Fibroblast of mammary gland (primary cell): ENCODE results near the gene CLGN.

Experiments used
- DNase-seq: peaks from one replicate; pipeline ENCODE4 v3.0.0-alpha.2; 2010; ENCODE audit warnings: low read depth
- H3K4me3 ChIP-seq: 2 replicates; pipeline ENCODE4 v1.5.1; 2011; ENCODE audit warnings: low read depth, mild to moderate bottlenecking, low read length, moderate library complexity; ENCODE audit not compliant: control insufficient read depth
- TF ChIP-seq, protein P1 (sequence below): conservative IDR thresholded peaks from 2 replicates; pipeline ENCODE4 v1.5.1; 2011; ENCODE audit warnings: low read depth, low read length, inconsistent platforms; ENCODE audit not compliant: control insufficient read depth, insufficient read depth

The CLGN gene

DNA sequence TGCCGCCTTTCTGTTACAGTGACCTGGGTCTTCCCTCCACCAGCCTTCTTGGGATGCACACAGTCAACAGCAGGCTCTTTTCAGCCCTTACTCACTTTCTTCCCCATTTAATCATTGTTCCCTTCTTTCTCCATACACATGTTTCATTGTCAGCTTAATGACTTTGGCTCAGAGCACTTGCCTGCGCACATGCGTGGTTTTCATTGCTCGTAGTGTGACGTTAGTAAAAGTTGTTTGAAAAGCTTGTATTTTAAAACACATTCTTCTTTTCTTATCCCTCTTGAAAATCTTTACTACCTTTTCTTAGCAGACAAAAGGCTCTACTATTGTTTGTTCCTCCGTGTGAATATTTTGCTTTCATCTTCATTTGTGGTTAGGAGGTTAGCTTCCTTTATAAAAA is 73.7 kb downstream of the CLGN start:
- no peak for DNase-seq
- TF ChIP-seq, protein P1, sequence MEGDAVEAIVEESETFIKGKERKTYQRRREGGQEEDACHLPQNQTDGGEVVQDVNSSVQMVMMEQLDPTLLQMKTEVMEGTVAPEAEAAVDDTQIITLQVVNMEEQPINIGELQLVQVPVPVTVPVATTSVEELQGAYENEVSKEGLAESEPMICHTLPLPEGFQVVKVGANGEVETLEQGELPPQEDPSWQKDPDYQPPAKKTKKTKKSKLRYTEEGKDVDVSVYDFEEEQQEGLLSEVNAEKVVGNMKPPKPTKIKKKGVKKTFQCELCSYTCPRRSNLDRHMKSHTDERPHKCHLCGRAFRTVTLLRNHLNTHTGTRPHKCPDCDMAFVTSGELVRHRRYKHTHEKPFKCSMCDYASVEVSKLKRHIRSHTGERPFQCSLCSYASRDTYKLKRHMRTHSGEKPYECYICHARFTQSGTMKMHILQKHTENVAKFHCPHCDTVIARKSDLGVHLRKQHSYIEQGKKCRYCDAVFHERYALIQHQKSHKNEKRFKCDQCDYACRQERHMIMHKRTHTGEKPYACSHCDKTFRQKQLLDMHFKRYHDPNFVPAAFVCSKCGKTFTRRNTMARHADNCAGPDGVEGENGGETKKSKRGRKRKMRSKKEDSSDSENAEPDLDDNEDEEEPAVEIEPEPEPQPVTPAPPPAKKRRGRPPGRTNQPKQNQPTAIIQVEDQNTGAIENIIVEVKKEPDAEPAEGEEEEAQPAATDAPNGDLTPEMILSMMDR: no peak
- H3K4me3 ChIP-seq: no peak overlapping the region

DNA sequence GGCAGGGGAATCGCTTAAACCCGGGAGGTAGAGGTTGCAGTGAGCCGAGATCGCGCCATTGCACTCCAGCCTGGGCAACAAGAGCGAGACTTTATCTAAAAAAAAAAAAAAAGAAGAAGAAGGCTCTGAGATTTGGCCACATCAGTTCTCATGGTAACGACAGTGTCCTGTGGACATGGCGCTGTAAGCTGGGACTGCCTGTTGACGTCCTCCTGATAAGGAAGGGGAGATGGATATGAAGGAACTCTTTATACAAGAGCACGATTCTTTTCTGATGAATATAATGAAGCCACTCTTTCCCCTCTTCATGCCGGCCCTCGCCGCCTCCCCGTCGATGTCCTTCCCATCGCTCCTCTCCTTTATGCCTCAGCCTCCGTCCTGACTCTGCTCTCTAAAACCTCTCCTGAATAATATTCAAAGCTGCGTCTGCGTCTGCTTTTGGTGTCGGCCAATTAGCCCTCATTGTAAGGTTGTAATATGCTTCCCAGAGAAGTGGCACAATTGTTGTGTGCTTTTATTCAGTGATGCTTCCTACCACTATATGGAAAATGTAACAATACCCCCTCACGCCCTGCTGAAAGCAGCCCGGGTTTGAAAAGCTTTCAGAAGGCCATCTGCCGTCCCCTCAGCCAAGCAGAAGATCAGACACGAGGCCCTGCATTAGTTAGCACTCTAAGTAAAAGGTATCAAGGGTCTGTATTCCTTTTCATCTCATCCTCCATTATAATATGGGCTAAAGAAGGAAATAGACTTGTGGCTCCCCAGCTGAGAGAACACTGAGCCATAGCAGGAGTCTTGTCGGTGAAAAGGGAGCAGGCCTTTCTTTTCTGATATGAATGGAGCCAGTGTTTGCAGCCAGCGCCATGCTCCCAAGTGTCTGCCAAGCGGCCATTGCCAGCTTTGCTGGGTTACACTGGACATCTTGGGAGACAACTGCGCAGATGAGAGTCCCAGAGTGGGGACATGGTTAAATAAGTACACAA is 76.1 kb downstream of the CLGN start:
- TF ChIP-seq, protein P1: no peak
- H3K4me3 ChIP-seq: no peak overlapping the region
- no peak for DNase-seq

DNA sequence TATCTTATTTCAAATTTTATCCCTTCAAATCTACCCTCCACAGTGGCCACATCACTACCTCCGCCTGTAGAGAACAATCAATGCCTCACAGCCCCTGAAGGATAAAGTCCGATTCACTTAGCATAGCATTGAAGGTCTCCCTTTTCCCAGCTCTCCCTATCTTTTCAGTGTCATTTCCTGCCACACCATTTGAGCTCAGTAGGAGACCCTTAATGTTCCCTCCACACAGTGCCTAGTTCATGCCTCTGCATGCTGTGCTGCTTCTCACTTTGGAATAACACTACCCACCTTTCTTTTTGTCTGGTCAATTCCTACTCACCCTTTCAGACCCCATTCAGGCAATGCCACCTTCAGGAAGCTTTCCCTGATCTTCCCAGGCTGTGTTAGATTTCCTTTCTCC is 77.6 kb downstream of the CLGN start:
- TF ChIP-seq, protein P1: no peak
- no peak overlapping the region for H3K4me3 ChIP-seq
- DNase-seq: no peak

DNA sequence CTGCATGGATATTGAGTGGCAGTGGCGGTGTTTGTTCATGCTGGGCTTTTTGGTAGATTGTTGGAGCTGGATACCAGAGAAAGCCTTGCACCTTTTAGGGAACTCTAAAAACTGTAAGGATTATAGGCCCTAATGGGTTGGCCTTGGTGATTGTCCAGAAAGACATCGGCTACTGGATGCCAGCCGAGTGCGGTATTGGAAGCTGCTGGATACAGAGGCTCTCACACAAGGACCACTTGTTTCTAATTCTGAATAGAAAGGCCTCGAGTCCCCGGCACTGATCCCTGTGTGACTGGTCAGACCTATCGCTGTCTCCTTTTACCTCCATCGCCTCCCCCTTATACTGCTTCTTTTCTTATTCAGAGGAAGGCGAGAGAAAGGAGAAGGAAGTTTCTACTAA is 81.3 kb downstream of the CLGN start:
- TF ChIP-seq, protein P1: no peak
- no peak for DNase-seq
- no peak overlapping the region for H3K4me3 ChIP-seq

DNA sequence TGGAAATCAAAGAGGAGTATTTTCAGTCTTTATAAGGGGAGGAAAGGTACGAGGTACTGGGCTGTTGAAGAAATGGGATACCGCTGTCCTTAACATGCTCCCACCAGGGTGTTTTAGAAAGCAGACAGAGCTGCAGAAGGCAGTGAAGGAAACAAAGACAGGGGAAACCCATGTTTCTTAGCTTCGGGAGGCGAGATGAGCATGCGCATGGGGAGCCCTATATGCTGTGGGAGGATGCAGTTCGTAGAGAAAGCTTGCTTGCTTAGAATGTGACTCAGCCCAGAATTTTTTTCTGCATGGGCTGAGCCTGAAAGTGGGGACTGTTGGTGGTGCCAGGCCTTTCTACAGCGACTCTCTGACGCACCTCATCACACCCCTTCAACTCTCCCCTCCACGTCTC is 82.8 kb downstream of the CLGN start:
- TF ChIP-seq, protein P1: no peak
- no peak for DNase-seq
- H3K4me3 ChIP-seq: no peak overlapping the region

DNA sequence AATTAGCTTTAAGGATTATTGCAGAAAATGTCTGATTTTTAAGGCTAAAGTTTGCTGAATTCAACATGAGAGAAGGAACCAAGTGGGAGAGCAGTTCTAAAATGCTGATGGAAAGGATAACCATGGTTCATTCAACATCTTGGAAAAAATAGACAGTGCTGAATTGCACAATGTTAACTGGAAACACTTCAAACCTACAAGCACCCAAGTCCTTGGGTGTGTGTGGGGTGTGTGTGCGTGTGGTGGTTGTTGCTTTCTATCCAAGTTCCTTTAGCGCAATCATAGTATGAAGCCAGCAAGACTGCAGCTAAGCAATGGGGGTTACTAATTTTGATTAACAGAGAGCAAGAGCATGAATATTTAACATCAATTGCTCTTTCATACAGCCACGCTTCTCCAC is 83.3 kb downstream of the CLGN start:
- TF ChIP-seq, protein P1: no peak
- no peak overlapping the region for H3K4me3 ChIP-seq
- DNase-seq: peak; percentile 39
